PFSK-1 (cell line): ENCODE results near the gene MRPL33.

Source experiments
- FOXP2 ChIP-seq: optimal IDR thresholded peaks from 2 replicates; pipeline ENCODE3; 2011; ENCODE audit warnings: borderline replicate concordance, control low read depth, inconsistent platforms; ENCODE audit not compliant: insufficient read depth; ENCODE audit errors: extremely low read length, extremely low read depth
- POLR2AphosphoS5 ChIP-seq: IDR thresholded peaks from 2 replicates; pipeline ENCODE4 v1.6.1; 2012; ENCODE audit warnings: low read depth, mild to moderate bottlenecking, control low read depth, low read length, moderate library complexity
- SIN3A ChIP-seq: IDR thresholded peaks from 2 replicates; pipeline ENCODE4 v1.6.1; 2012; ENCODE audit warnings: mild to moderate bottlenecking, low read length, moderate library complexity, borderline replicate concordance; ENCODE audit not compliant: insufficient read depth
- TAF1 ChIP-seq: IDR thresholded peaks from 2 replicates; pipeline ENCODE4 v1.6.1; 2012; ENCODE audit warnings: low read length, control low read depth, borderline replicate concordance; ENCODE audit not compliant: insufficient read depth
- TF ChIP-seq, protein P1 (sequence below), 2 experiments: IDR thresholded peaks; 2 replicates each; pipeline versions ENCODE4 v1.6.1 to v1.8.0; 2011 to 2012; ENCODE audit warnings: low read depth in 2 of 2, low read length in 2 of 2, control low read depth in 1 of 2, inconsistent platforms in 1 of 2, mild to moderate bottlenecking in 1 of 2, moderate library complexity in 1 of 2; ENCODE audit not compliant: insufficient read depth in 1 of 2

The MRPL33 gene

DNA sequence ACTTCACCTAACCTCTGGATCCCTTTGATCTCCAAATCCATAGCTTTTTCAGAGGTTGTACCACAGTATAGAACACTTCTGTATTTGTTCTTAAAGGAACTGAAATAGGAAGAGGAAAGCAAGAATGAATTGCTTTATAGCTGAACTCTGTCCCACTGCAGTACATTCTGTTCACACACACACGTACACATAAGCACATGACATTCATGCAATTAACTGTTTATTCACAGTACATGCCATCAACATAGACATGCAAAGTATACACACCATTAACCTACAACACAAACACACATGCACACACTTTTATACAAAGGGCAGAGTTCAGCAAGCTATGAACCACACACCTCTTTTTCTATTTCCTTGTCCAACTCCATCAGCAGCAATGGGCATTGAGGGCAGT lies 43.2 kb downstream of the MRPL33 start:
- TF ChIP-seq FOXP2, result no peak
- no peak for TF ChIP-seq TAF1
- no peak for TF ChIP-seq POLR2AphosphoS5
- TF ChIP-seq, protein P1, sequence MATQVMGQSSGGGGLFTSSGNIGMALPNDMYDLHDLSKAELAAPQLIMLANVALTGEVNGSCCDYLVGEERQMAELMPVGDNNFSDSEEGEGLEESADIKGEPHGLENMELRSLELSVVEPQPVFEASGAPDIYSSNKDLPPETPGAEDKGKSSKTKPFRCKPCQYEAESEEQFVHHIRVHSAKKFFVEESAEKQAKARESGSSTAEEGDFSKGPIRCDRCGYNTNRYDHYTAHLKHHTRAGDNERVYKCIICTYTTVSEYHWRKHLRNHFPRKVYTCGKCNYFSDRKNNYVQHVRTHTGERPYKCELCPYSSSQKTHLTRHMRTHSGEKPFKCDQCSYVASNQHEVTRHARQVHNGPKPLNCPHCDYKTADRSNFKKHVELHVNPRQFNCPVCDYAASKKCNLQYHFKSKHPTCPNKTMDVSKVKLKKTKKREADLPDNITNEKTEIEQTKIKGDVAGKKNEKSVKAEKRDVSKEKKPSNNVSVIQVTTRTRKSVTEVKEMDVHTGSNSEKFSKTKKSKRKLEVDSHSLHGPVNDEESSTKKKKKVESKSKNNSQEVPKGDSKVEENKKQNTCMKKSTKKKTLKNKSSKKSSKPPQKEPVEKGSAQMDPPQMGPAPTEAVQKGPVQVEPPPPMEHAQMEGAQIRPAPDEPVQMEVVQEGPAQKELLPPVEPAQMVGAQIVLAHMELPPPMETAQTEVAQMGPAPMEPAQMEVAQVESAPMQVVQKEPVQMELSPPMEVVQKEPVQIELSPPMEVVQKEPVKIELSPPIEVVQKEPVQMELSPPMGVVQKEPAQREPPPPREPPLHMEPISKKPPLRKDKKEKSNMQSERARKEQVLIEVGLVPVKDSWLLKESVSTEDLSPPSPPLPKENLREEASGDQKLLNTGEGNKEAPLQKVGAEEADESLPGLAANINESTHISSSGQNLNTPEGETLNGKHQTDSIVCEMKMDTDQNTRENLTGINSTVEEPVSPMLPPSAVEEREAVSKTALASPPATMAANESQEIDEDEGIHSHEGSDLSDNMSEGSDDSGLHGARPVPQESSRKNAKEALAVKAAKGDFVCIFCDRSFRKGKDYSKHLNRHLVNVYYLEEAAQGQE (IDR thresholded peaks at IDR 0.05; ENCODE audit: insufficient read depth in 1 of 2, low read depth in 2 of 2, low read length in 2 of 2), result no peak
- TF ChIP-seq SIN3A, result no peak

DNA sequence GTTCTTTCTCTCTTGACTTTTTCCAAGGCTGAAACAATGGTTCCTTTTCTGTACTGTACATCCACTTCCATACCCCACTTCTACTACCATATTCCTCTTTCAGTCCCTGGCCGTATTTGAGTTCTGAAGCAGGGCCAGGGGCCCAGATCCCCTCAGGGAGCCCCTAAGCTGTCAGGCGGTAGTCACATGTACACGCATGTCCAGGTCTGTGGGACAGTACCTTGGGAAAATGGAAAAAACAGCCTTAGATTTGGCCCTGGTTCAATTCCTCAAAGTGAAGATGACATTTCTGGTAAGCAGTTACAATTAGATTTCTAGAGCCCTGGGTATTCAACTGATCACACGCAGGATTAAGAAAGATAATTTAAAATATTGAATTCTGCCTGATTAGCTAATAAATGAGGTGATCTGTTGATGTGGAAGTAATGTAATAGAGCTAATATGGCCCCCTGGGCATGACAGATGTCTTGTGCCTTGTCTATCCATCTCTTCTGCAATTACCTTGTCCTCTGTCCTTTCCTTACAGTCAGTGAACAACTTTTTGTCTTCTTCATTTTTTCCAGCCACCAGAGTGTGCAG lies 44.4 kb downstream of the MRPL33 start:
- TF ChIP-seq POLR2AphosphoS5 (no peak), SIN3A (no peak), FOXP2 (no peak), TAF1 (no peak)
- TF ChIP-seq, protein P1 (IDR thresholded peaks at IDR 0.05; ENCODE audit: insufficient read depth in 1 of 2, low read depth in 2 of 2, low read length in 2 of 2), result no peak

DNA sequence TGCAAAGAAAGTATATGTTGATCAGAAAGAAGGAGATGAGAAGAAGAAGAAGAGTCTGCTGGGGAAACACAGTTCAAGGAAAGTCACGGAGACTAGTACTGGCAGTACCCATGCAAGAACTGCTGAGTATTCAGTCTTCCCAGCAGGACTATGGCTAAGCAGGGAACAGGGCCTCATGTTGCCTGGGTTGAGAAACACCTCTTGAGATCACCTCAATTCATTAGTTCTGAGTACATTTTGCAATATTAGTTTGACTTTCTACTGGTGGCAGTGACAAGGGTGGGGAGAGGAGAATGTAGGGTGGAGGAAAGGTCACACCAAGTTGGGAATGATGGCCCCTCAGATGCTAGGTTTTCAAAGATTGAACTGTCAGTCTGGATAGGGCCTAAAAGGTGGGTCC lies 50.5 kb downstream of the MRPL33 start:
- TF ChIP-seq FOXP2 (no peak), TAF1 (no peak), SIN3A (no peak), POLR2AphosphoS5 (no peak)
- TF ChIP-seq, protein P1 (IDR thresholded peaks at IDR 0.05; ENCODE audit: insufficient read depth in 1 of 2, low read depth in 2 of 2, low read length in 2 of 2), result no peak

DNA sequence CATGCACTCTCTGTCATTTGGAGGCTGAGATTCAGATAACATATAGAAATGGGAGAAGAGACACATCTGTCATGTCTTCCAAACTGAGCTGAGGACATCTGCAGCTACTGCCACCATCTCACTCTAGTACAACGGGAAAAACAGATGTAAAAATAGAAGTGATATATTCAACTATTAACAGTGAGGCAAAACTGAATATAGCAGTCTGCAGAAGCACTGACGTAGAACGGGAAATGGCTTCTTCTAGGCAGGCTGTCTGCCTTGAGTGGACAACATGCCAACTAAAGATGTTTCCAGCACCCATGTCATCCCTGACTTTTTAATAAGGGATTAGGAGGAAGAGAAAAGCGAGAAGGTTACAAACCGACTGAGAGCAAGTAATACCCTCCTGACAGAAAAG lies 51.6 kb downstream of the MRPL33 start:
- no peak for TF ChIP-seq TAF1
- TF ChIP-seq FOXP2, result no peak
- TF ChIP-seq SIN3A, result no peak
- TF ChIP-seq POLR2AphosphoS5, result no peak
- TF ChIP-seq, protein P1 (IDR thresholded peaks at IDR 0.05; ENCODE audit: insufficient read depth in 1 of 2, low read depth in 2 of 2, low read length in 2 of 2), result no peak

DNA sequence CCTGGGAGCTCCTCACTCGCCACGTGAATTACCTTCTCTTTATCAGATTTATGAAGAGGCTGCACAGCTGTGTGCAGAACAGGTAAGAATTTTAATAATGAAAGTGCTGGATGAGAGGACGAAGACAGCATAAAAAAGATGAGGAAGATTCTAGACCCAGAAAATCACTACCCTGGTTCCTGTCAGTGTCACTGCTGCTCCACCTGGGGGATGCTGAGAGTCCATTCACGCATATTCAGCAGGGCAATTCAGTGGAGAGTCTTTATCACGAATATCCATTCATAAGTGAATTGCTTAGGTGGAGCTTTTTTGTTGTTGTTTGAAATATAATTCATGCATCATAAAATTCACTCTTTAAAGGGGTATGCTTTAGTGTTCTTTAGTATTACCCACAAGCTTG lies 52.0 kb downstream of the MRPL33 start:
- no peak for TF ChIP-seq POLR2AphosphoS5
- TF ChIP-seq FOXP2, result no peak
- TF ChIP-seq, protein P1 (IDR thresholded peaks at IDR 0.05; ENCODE audit: insufficient read depth in 1 of 2, low read depth in 2 of 2, low read length in 2 of 2), result no peak
- no peak for TF ChIP-seq TAF1
- TF ChIP-seq SIN3A, result no peak
